HG03460 (cell line): ENCODE measurements around the gene ARHGAP6.

ENCODE experiments used
- ATAC-seq: cut with Tn5 transposase; IDR thresholded peaks from one replicate; pipeline ENCODE4 v1.9.1; 2021; ENCODE audit not compliant: unreplicated experiment

The ARHGAP6 gene

DNA sequence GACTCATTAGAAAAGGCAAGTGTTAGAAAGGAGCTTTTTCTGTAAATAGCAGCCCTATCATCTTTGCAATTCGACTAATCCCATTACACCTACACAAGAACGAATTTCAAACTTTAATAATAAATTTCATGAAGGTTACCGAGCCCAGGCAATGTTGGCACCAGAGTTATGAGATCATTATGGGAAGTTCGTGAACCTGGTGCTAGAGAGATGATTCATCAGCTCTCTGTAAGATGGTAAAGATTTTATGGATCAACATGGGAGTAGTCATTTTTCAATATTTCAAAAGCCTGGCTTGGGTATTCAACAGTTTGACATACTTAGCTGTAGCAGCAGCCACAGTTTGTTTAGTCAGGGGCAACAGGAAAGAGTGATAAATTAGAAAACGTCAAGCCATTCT is 336.7 kb downstream of the ARHGAP6 start:
- ATAC-seq: no peak

DNA sequence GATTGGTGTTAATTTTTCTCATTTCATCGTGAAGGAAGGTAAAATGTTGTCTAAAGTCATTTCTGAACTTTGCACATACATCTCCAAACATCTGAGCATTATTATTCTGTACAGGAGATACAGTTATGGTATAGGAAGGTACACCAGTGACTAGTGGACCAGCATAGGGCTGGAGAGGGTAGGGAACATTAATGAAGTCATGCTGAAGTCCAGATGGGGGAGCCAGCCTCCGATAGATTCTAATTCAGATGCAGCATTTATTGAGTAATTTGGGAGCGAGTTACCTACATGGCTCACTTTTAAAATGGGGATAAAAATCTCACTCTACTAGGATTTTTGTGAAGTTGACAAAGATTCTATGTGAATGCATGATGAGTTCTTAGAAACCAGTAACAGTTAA is 337.6 kb downstream of the ARHGAP6 start:
- no peak for ATAC-seq

DNA sequence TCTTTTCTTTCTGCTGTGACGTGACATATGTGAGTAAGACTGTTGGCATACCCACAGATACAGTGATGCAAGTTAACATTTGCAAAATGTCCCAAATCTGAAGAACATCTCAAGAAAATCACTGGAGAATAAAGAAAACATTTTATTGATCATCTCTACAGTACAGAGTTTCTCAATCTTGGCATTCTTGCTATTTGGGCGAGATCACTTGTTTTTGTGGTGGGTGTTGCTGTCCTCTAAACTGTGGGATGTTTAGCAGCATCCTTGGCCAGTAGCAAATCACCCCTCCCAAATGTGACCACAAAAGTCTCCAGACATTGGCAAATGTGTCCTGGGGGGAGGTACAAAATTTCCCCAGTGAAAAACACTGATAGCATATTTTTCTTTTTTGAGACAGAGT is 343.7 kb downstream of the ARHGAP6 start:
- ATAC-seq: no peak

DNA sequence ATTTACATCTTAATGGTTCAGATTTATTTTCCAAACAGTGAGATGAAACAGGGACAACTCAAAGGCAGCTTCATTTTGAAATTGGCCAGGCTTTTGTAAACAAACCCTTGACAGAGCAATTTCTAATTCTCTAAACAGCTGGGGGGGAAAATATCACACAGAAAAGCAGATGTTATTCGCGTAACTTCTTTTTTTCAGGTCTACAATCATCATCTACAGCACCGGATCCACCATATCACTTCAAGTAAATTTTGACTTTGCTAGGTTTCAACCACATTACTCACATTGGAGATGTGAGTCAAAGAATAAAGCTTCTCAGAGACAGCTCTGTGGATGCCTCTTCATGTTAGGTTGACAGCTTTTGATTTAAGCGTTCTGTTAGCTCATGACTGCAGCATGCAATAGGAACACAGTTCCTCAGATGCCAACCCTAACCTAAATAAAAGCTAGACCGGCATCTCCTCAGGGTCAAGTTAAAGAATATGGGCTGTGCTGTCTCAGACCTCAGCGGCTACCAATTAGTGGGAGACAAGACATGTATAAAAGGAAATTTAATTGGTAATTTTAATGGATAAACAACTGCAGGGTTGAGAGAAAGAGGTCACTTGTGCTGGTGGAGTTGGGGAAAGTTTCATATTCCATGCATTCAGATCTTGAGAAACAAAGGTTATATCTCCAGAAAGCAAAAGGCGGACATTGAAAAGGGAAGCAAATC is 345.8 kb downstream of the ARHGAP6 start:
- ATAC-seq: no peak

DNA sequence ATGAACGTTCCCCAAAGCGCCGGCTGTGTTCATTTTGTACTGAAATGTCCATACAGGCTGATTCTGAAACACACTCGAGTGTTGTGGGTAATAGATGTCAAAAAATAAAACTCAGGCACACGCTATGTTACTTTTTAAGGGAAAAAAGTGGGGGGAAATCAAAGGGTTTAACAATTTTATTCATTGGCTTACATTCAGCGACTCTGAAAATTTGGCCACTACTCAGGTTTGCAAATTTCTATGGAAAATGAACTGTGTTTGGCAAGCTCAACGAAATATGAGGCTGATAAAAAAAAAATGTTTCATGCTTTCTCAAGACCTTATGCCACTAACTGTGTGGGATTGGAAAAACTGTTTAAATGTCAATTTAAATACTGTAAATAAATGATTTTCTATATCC is 354.0 kb downstream of the ARHGAP6 start:
- ATAC-seq: no peak

DNA sequence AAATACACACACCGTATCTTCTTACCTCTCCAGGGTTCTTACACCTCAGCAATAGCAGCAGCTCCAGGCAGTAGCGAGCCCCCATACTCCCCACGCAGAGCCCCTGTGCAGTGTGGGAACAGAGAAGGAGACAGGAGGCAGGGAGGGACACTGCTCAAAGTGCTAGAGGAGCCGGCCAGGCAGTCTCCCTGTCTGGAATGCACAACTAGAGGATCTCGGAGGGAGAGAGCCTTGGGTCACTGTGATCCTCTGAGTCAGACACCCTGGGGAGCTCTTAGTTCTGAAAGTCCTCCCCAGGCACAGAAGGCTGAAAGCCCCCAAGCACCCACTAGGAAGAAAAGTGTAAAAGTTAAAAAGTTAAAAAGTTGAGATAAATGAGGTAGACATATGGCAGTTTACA is 356.5 kb downstream of the ARHGAP6 start:
- ATAC-seq: no peak

DNA sequence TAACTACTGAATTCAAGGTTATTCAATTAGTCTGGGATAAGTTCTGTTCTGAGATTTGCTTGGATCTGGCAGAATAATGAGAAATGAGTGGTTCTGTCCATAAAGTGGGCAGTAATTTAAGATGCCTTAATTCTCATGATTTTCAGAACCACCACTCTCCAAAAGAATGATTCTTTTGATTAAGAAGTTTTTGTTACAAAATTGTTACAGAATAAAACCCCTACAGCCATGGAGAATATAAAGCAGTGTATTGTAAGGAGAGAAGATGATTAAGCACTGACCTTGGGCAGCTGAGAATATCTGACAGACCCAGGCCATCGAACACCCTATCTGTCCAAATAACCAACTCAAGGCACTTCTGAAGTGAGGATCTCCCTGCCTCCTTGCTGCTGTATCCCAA is 360.1 kb downstream of the ARHGAP6 start:
- ATAC-seq: no peak

DNA sequence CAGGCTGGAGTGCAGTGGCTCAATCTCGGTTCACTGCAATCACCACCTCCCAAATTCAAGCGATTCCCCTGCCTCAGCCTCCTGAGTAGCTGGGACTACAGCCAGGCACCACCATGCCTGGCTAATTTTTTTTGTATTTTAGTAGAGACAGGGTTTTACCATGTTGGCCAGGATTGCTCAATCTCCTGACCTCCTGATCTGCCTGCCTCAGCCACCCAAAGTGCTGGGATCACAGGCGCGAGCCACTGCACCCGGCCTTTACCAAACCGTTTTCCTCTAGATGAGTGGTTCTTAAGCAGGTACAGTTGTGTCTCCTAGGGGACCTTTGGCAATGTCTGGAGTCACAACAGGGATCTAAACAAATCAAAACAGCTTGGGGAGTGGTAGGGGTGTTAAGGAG is 360.9 kb downstream of the ARHGAP6 start:
- no peak for ATAC-seq

DNA sequence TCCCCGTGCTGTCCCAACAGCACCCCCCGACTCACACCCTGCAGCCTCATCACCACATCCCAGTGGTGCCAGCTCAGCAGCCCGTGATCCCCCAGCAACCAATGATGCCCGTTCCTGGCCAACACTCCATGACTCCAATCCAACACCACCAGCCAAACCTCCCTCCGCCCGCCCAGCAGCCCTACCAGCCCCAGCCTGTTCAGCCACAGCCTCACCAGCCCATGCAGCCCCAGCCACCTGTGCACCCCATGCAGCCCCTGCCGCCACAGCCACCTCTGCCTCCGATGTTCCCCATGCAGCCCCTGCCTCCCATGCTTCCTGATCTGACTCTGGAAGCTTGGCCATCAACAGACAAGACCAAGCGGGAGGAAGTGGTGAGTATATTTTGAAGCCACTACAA is 367.1 kb downstream of the ARHGAP6 start:
- ATAC-seq: no peak

DNA sequence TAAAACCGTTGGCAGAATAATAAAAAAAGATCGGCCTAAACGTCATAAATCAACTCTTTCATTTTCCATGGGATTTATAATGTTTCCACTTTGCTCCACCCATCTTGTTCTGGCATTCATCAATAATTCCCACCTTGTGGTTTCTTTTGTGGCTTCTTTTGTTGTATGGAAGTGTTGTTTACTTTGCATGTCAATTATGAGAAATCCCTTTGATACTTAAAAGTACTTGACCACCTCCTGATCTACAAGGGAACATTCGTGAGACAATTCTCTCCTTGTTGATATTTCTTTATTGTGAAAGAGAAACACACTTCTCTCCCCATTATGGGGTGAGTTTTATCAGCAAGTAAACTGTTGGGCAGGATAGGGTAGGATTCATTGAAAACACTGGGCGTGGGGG is 369.7 kb downstream of the ARHGAP6 start:
- no peak for ATAC-seq

DNA sequence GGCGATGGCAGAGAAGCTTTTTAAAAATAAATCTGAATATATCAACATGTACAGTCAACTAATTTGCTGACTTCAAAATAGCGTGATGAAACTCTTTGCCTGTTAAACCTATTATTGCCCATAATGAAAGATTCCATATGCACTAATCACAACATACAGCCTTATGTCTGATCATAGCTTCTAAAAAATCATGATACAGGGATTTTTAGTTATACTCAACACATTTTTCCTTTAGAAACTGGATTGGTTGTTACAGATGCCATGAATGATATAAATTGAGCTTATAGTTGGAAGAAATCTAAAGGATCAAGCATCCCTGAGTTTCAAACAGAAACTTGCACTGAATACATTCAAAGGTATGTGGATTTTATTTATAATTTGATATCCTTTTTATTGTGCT is 372.6 kb downstream of the ARHGAP6 start, which contains the start of gene AMELX:
Gene AMELX (plus strand): TSS at position 301 of the 400 bp plus-strand sequence. CDS start 1,376 bp downstream, outside the sequence.
- no peak for ATAC-seq

DNA sequence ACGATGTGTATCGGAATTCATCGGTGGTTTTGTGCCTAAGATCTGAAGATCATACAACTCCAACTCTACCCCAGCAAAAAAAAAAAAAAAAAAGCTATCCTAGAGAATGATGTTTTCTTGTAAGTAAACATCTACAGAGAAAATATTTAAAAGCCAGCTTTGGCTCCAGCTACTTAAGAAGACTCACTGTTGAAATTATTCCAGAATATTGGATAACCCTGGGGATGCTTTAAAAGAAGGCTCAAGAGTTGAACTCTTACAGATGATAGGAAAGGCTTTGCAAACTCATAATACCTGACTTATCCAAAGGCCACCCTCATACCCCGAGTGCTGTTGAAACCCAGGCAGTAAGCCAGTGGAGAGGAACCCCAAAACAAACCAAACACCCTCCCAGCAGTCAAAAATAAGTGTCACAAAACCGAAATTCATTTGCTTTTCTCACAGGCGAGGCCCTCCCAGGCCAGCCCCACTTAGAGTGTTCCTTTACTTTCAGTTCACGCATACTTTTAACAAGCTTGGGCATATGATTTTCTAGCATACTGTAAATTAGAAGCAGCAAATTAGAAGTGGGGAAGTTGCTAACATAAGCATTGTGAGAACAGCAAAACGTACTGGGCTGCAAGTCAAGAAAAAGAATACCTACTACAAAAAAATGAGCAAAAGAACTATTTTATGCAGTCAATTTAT is 375.2 kb downstream of the ARHGAP6 start:
- no peak for ATAC-seq

DNA sequence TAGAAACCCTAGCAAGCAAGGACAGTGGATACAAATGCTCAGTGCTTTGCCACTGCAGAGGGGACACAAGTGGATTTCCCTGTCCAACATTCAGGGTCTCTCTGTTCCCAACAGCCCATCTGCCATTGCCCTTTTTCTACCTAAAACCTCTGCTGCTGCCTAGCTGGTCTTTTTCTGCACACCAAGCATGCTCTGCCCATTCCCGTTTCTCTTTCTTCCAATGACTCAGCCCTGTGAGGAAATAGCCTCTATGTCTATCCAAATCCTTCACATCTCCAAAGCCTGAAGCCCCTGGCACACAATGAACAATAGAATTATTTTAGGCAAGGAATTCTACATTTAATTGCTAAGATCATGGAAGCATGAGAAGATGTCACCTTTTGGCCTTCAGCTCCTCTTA is 378.2 kb downstream of the ARHGAP6 start:
- no peak for ATAC-seq

DNA sequence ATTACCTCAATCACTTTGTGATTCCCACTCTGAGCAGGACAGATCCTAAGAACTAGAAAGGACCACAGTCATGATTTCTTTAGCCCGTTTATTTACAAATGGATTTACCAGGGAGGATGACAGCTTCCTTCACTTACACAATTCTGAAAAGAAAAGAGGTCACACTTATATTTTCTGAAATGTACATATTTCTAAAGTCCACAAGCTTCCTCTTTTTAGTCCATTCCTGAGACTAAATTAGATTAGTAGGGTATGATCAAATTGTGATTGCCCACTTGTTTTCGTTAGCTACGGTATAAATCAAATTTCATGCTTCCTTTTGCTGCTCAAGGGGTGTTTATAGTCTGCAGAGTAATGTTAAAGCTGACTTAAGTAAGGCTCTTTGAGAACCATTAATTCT is 380.1 kb downstream of the ARHGAP6 start:
- ATAC-seq: no peak

DNA sequence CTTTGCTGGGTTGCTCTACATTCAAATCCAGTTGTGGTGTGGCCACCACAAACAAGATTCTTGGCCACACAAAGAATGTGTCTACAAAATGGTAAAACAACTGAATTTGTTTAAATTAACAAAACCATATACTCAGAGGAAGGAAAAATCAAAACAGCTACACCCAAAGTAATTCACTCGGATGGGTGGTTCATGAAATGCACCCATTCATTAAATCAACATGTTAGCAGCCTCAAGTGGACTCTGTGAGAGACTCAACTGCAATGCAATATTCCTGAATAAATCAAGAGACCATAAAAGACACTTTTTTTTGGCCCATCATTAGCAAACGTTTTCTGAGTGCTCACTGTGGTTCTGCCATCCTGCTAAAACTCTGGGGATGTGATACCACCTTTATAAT is 383.7 kb downstream of the ARHGAP6 start:
- no peak for ATAC-seq

DNA sequence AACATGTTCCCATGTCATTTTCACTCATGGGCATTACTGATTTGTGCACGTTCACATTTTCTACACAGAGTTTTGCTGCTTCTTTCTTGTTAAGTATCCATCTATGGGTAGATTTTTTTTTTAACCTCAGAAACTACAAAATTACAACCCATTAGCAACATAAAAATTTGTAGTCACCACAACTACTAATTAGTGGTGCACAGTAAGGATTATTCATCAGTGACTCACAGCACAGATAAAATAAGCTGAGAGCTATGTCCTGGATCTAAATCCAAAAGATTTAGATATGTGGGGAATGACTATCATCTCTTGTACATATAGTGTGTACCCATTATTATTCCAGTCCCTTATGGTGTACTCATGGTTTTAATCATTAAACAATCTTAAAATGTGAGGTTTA is 392.2 kb downstream of the ARHGAP6 start:
- ATAC-seq: no peak

DNA sequence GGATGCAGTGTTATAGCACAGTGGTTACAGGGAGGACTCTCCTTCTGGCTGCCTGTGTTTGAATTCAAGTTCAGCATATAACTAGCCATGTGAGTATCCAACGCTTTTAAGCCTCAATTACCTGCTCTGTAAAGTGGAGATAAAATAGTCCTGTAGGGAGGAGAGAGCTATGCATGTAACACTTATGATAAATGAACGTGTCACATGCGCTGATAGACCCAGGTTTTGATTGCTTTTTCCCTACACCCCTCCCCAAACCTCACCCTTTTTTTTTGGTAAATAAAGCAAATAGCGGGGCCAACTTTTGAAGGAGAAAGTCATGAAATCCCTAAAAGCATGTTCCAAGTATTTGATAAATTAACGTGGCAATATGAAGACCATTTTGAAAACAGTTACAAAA is 392.9 kb downstream of the ARHGAP6 start:
- no peak for ATAC-seq

DNA sequence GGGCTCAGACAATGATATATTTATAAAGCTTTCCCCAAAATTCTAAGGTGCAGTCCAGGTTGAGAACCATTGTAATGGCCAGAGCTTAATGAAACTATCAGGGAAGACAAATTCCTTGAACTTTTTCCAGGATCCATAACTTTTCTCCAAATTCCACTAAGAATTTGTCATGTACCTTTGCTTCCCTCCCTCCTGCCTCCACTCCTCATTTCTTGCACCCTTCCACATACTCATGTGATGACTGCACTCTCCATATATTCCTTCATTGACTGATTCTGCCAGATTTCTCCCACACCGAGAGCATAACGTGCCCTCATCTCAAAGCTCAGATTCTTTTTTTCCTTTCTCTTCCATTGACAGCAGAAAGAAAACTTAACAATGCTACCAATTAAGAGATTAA is 393.4 kb downstream of the ARHGAP6 start:
- ATAC-seq: no peak

DNA sequence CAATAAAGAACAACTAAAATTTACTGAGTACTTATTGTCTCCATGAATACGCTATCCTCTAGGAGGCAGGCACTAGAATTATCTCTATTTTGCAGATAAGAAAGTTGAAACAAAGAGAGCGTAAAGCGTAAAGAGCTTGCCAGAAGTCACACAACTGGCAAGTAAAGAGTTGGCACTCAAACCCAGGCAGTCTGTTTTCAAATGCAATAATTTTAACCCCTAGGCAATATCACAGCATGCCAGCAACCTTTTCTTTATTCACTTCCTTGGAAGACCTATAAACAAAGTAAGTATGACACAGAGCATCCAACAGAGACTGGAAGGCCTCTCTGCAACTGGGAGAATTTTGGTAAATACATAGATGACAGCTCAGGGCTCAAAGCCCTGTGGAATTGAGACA is 395.7 kb downstream of the ARHGAP6 start:
- ATAC-seq: no peak

DNA sequence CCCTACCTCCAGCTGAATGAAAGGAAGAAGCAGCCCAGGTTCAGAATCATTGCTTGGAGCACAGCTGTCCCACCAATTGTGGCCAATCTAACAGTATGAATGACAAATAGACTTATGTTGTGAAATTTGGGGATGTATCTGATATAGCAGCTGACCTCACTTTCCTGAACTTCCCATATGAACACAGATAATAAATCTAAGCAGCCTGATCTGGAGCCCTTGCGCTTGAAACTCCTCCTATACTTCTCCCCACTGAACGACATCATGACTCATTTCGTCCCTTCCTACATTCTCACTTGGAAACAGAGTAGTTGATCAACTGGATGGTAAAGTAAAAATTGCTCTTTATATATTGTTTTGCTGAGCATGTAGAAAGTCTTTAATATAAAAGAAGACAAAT is 396.7 kb downstream of the ARHGAP6 start:
- no peak for ATAC-seq

DNA sequence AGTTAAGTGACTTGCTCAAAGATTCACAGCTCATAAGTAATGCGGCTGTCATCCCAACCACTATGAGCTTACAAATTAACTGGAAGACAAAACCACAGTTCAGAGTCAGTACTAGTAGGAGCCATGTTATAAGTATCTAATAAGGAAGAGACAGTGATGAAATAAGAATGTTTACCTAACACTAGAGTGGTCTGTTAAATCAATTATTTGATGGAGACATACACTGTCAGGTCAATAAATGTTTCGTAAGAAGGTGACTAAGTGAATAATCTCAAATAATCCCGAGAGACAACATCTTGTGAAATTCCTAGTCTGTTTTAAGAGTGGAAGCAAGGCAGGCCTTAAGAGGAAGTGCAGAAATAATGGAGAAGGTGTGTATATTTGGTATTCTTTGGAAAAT is 398.3 kb downstream of the ARHGAP6 start:
- ATAC-seq: no peak

DNA sequence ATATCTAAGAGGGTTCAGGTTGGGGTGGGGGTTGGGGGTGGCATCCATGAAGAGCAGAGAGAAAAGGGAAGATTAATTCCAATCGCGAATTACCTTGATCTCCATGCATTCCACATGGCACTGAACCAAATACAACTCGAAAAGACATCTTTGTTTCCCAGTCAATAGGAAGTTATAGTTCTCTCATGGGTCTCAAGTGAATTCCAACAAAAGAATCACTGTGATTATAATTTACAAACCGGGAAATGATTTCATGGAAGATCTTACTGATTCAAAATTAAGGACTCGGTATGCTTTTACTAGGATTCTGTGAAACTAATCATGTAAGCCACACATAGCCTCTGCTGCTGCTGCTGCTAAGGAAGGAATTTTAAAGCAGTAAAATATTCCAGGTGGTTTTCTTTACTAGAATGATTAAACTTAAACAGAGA is 399.1 kb downstream of the ARHGAP6 start:
- ATAC-seq: no peak

DNA sequence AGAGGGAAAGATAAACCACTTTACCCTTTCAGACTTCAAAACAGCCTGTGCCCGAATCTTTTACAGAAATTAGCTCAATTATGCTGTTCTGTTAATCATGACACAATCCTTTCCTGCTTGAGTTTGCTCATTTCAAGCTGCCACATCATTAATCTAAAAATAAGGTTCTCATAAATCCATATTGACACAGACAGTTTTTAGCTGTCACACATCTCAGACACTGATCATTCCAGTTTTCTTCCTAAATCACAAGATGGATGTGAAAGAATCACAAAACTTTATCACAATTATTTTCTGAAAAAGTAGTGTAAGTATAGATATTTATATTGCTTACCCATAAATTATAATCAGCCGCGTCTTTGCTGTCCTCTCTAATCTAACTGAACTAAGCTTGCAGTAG is 400.4 kb downstream of the ARHGAP6 start:
- no peak for ATAC-seq
